ENCODE data around the gene SVEP1. TPM values are rescaled to one million over a fixed set of nuclear protein-coding genes. Genes with fewer than 3 reads are reported as not detected.

Gene SVEP1
- total RNA-seq, 2 donors from 2014 or later = 0.44 to 0.46 TPM

GRCh38 chr9:110447476-110447875 is 132.1 kb downstream of the SVEP1 start:
- H3K4me1 ChIP-seq (ENCODE audit: control insufficient read depth, insufficient read depth, low read length) = no peaks in the 10 kb centered on the region
- Mint-ChIP-seq H3K9me3 (peaks cover 8% of the 10 kb centered on the region), H3K36me3 (ENCODE audit: low read depth) (no peaks in the 10 kb centered on the region), H3K4me3 (no peak overlapping the region), H3K4me1 (peaks cover 8% of the 10 kb centered on the region), H3K27me3 (ENCODE audit: insufficient read depth) (peaks cover 2% of the 10 kb centered on the region), H3K27ac (no peak overlapping the region)
- H3K9ac ChIP-seq (ENCODE audit: extremely low read depth, low read length, poor library complexity, severe bottlenecking) = no peak overlapping the region
- peaks cover 5% of the 10 kb centered on the region for H3K9me3 ChIP-seq (ENCODE audit: control insufficient read depth, low read length)
- H3K4me3 ChIP-seq (ENCODE audit: low read length) = no peak overlapping the region
- TF ChIP-seq CTCF (conservative IDR thresholded peaks at IDR 0.05) = no peak
- no peak for DNase-seq
- no peaks in the 10 kb centered on the region for H3K36me3 ChIP-seq (ENCODE audit: control insufficient read depth, insufficient read depth, low read length)
- no peak overlapping the region for H3K27ac ChIP-seq (ENCODE audit: low read depth, low read length)
- peaks cover 15% of the 10 kb centered on the region for H3K27me3 ChIP-seq (ENCODE audit: control insufficient read depth, insufficient read depth, low read length, poor library complexity, severe bottlenecking)

DNA sequence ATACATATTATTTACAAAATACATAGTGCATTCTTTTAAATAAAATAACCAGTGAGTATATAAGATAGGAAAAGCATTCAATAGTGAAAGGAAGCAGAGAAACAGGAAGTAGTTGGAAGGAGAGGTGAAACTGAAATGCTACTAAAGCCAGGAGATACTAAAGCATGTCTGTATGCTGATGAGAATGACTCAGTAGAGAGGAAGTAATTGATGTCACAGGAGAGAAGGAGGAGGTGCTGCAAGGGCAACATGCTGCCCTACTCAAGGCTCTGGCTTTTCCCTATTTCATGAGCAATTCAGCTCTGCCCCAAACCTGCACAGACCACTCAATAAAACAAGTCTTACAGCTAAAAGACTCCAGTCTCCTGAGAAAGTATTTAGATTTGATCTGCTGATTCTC is 133.4 kb downstream of the SVEP1 start:
- Mint-ChIP-seq H3K27ac (no peak overlapping the region), H3K36me3 (ENCODE audit: low read depth) (no peaks in the 10 kb centered on the region), H3K9me3 (peaks cover 8% of the 10 kb centered on the region), H3K4me3 (no peak overlapping the region), H3K4me1 (peaks cover 8% of the 10 kb centered on the region), H3K27me3 (ENCODE audit: insufficient read depth) (peaks cover 8% of the 10 kb centered on the region)
- no peak for DNase-seq
- peaks cover 27% of the 10 kb centered on the region for H3K27me3 ChIP-seq (ENCODE audit: control insufficient read depth, insufficient read depth, low read length, poor library complexity, severe bottlenecking)
- peaks cover 5% of the 10 kb centered on the region for H3K9me3 ChIP-seq (ENCODE audit: control insufficient read depth, low read length)
- H3K4me3 ChIP-seq (ENCODE audit: low read length) = no peak overlapping the region
- no peak for TF ChIP-seq CTCF (conservative IDR thresholded peaks at IDR 0.05)
- H3K4me1 ChIP-seq (ENCODE audit: control insufficient read depth, insufficient read depth, low read length) = no peaks in the 10 kb centered on the region
- no peaks in the 10 kb centered on the region for H3K36me3 ChIP-seq (ENCODE audit: control insufficient read depth, insufficient read depth, low read length)
- H3K27ac ChIP-seq (ENCODE audit: low read depth, low read length) = no peak overlapping the region
- no peak overlapping the region for H3K9ac ChIP-seq (ENCODE audit: extremely low read depth, low read length, poor library complexity, severe bottlenecking)

GRCh38 chr9:110444911-110445310 is 134.6 kb downstream of the SVEP1 start:
- peaks cover 8% of the 10 kb centered on the region for H3K9me3 Mint-ChIP-seq
- no peaks in the 10 kb centered on the region for H3K36me3 Mint-ChIP-seq (ENCODE audit: low read depth)
- H3K4me1 Mint-ChIP-seq = peaks cover 8% of the 10 kb centered on the region
- H3K4me3 ChIP-seq (ENCODE audit: low read length) = no peak overlapping the region
- no peak overlapping the region for H3K4me3 Mint-ChIP-seq
- peaks cover 5% of the 10 kb centered on the region for H3K9me3 ChIP-seq (ENCODE audit: control insufficient read depth, low read length)
- DNase-seq = no peak
- H3K9ac ChIP-seq (ENCODE audit: extremely low read depth, low read length, poor library complexity, severe bottlenecking) = no peak overlapping the region
- H3K36me3 ChIP-seq (ENCODE audit: control insufficient read depth, insufficient read depth, low read length) = no peaks in the 10 kb centered on the region
- no peak for TF ChIP-seq CTCF (conservative IDR thresholded peaks at IDR 0.05)
- no peak overlapping the region for H3K27ac ChIP-seq (ENCODE audit: low read depth, low read length)
- no peak overlapping the region for H3K27ac Mint-ChIP-seq
- H3K4me1 ChIP-seq (ENCODE audit: control insufficient read depth, insufficient read depth, low read length) = no peaks in the 10 kb centered on the region
- peaks cover 39% of the 10 kb centered on the region for H3K27me3 ChIP-seq (ENCODE audit: control insufficient read depth, insufficient read depth, low read length, poor library complexity, severe bottlenecking)
- 91 to 97% methylated on average over 6 of the region's 6 CpGs for WGBS, 2 experiments (ENCODE audit: insufficient coverage in 1 of 2, insufficient read length in 1 of 2)
- H3K27me3 Mint-ChIP-seq (ENCODE audit: insufficient read depth) = peaks cover 8% of the 10 kb centered on the region
